ENCODE data around the gene IMMP2L.
"Not testable (repeated sequence)": the region's sequence is repeated elsewhere in the genome, so short reads cannot be mapped to it uniquely, and the experiment has no call there.

IMMP2L gene

GRCh38 chr7:111255576-111255975 lies 306.7 kb downstream of the IMMP2L start:
- no peak for DNase-seq

- not testable (repeated sequence) for DNase-seq
Observed at GRCh38 chr7:111251365-111251764, 310.9 kb downstream of the IMMP2L start.

- not testable (repeated sequence) for DNase-seq
Observed at GRCh38 chr7:111249807-111250206, 312.5 kb downstream of the IMMP2L start.

GRCh38 chr7:111242141-111242755 lies 320.0 kb downstream of the IMMP2L start:
- DNase-seq = no peak

- no peak for DNase-seq
Observed at GRCh38 chr7:111240371-111240770, 321.9 kb downstream of the IMMP2L start.

GRCh38 chr7:111239437-111239836 lies 322.9 kb downstream of the IMMP2L start:
- no peak for DNase-seq

- no peak for DNase-seq
Observed at GRCh38 chr7:111238886-111239285, 323.4 kb downstream of the IMMP2L start.

- DNase-seq = no peak
Observed at GRCh38 chr7:111235709-111236108, 326.6 kb downstream of the IMMP2L start.

- DNase-seq = no peak
Observed at GRCh38 chr7:111232249-111233084, 329.8 kb downstream of the IMMP2L start.

GRCh38 chr7:111229916-111230315 lies 332.4 kb downstream of the IMMP2L start:
- no peak for DNase-seq

- no peak for DNase-seq
Observed at GRCh38 chr7:111229181-111229740, 333.0 kb downstream of the IMMP2L start.

- no peak for DNase-seq
Observed at GRCh38 chr7:111228437-111228836, 333.9 kb downstream of the IMMP2L start.

- no peak for DNase-seq
Observed at GRCh38 chr7:111226800-111227199, 335.5 kb downstream of the IMMP2L start.

GRCh38 chr7:111224354-111225231 lies 337.7 kb downstream of the IMMP2L start:
- DNase-seq = no peak

GRCh38 chr7:111223802-111224253 lies 338.5 kb downstream of the IMMP2L start:
- no peak for DNase-seq

GRCh38 chr7:111215550-111215949 lies 346.7 kb downstream of the IMMP2L start:
- no peak for DNase-seq

GRCh38 chr7:111212857-111213523 lies 349.3 kb downstream of the IMMP2L start:
- no peak for DNase-seq

- DNase-seq = no peak
Observed at GRCh38 chr7:111210996-111211395, 351.3 kb downstream of the IMMP2L start.

GRCh38 chr7:111210043-111210442 lies 352.2 kb downstream of the IMMP2L start:
- no peak for DNase-seq

- DNase-seq = no peak
Observed at GRCh38 chr7:111205251-111205650, 357.0 kb downstream of the IMMP2L start.

- DNase-seq = no peak
Observed at GRCh38 chr7:111202321-111202720, 360.0 kb downstream of the IMMP2L start.

GRCh38 chr7:111199643-111200042 lies 362.6 kb downstream of the IMMP2L start:
- DNase-seq = no peak

Measured in cerebellar nuclear complex (tissue), 1 donor.